HCT116 (cell line): ENCODE measurements around the gene FBXL7. TPM values are rescaled to one million over a fixed set of nuclear protein-coding genes. Genes with fewer than 3 reads are reported as not detected.

Source experiments
- ATAC-seq: fragments of 200-7000 bp; cut with Tn5 transposase; 2 replicates; pipeline ENCODE4 v1.9.1; 2020; ENCODE audit warnings: mild to moderate bottlenecking, moderate library complexity
- BruUV-seq: library from RNA; stranded (reverse); fragments of 400-500 nt; replicated peaks from 2 replicates; lab custom pipeline; 2021; lab: Mats Ljungman, UMichigan
- CTCF ChIA-PET: fragments of 300-600 bp; sonication (Branson Sonifier 250); formaldehyde crosslinking; loops from one replicate; lab custom pipeline; 2021; ENCODE audit warnings: antibody characterized with exemption; lab: Charles Lee
- POLR2A ChIA-PET: fragments of 300-600, 350-600 bp; sonication (Branson Sonifier 250); formaldehyde crosslinking; loops from one replicate; lab custom pipeline; 2021; ENCODE audit warnings: antibody characterized with exemption; lab: Charles Lee
- RAD21 ChIA-PET, 2 experiments: fragments of 300-600 bp; sonication (Branson Sonifier 250); formaldehyde crosslinking; loops; one replicate each; lab custom pipeline; 2023; ENCODE audit warnings: low total read pairs in 2 of 2; ENCODE audit not compliant: uncharacterized antibody in 2 of 2, unreplicated experiment in 2 of 2, low non-redundant PET in 1 of 2; lab: Charles Lee
- DNase-seq: peaks from one replicate; pipeline ENCODE4 v3.0.0-alpha.2; 2010; ENCODE audit warnings: low read depth, low spot score
- H2AFZ ChIP-seq: fragments of 200-600 bp; shearing (Covaris generic), sonication (generic); 2 replicates; pipeline ENCODE4 v1.6.1; 2017; ENCODE audit warnings: low read depth, mixed run types, mixed read lengths, antibody characterized with exemption, low read length; ENCODE audit not compliant: poor library complexity, severe bottlenecking
- H3K27ac ChIP-seq: 2 replicates; pipeline ENCODE4 v1.5.1; 2012; ENCODE audit warnings: low read depth, low read length
- H3K27me3 ChIP-seq: fragments of 200-600 bp; sonication (generic); 2 replicates; pipeline ENCODE4 v1.6.1; 2016; ENCODE audit warnings: mixed run types, low read length, mixed read lengths; ENCODE audit not compliant: insufficient read depth
- H3K36me3 ChIP-seq, 2 experiments: fragments of 200-500 bp in 1 of 2; fragments of 200-600 bp in 1 of 2; sonication (Bioruptor generic) in 1 of 2; sonication (generic) in 1 of 2; 2 replicates each; pipeline versions ENCODE4 v1.5.1 to v1.6.1; 2014 to 2016; ENCODE audit warnings: low read length in 2 of 2, inconsistent platforms in 1 of 2, mixed read lengths in 1 of 2, mixed run types in 1 of 2; ENCODE audit not compliant: insufficient read depth in 2 of 2, control insufficient read depth in 1 of 2
- H3K4me1 ChIP-seq, 2 experiments: fragments of 200-600 bp in 1 of 2; sonication (generic) in 1 of 2; 2 replicates each; pipeline versions ENCODE4 v1.5.1 to v1.6.1; 2012 to 2017; ENCODE audit warnings: low read length in 2 of 2, inconsistent platforms in 1 of 2, mild to moderate bottlenecking in 1 of 2, mixed read lengths in 1 of 2, mixed run types in 1 of 2, moderate library complexity in 1 of 2; ENCODE audit not compliant: insufficient read depth in 2 of 2, control insufficient read depth in 1 of 2
- H3K4me2 ChIP-seq: fragments of 200-600 bp; sonication (generic); 2 replicates; pipeline ENCODE4 v1.6.1; 2017; ENCODE audit warnings: mixed run types, low read length, mixed read lengths
- H3K4me3 ChIP-seq, 2 experiments: fragments of 200-600 bp in 1 of 2; sonication (generic) in 1 of 2; replicated peaks in 1 of 2; 2 replicates each; pipeline ENCODE4 v1.5.1; 2011 to 2016; ENCODE audit warnings: low read length in 2 of 2, control low read depth in 1 of 2, low read depth in 1 of 2, mild to moderate bottlenecking in 1 of 2, mixed read lengths in 1 of 2, mixed run types in 1 of 2
- H3K79me2 ChIP-seq: fragments of 200-600 bp; sonication (generic); 2 replicates; pipeline ENCODE4 v1.6.1; 2017; ENCODE audit warnings: mild to moderate bottlenecking, mixed run types, low read length, moderate library complexity, mixed read lengths; ENCODE audit not compliant: insufficient read depth
- H3K9ac ChIP-seq: fragments of 200-600 bp; sonication (generic); 2 replicates; pipeline ENCODE4 v1.6.1; 2016; ENCODE audit warnings: low read length, mixed read lengths
- H3K9me2 ChIP-seq: fragments of 200-600 bp; sonication (generic), shearing (Covaris generic); 2 replicates; pipeline ENCODE4 v1.6.1; 2017; ENCODE audit warnings: mixed run types, mild to moderate bottlenecking, moderate library complexity; ENCODE audit not compliant: insufficient read depth
- H3K9me3 ChIP-seq, 2 experiments: fragments of 200-500 bp in 1 of 2; fragments of 200-600 bp in 1 of 2; sonication (Bioruptor generic) in 1 of 2; sonication (generic) in 1 of 2; 2 replicates each; pipeline ENCODE4 v1.6.1; 2014 to 2017; ENCODE audit warnings: low read length in 2 of 2, mixed read lengths in 2 of 2, inconsistent platforms in 1 of 2, low read depth in 1 of 2, mild to moderate bottlenecking in 1 of 2, mixed run types in 1 of 2, moderate library complexity in 1 of 2; ENCODE audit not compliant: control insufficient read depth in 1 of 2, insufficient read depth in 1 of 2
- H4K20me1 ChIP-seq: fragments of 200-600 bp; sonication (generic), shearing (Covaris generic); 2 replicates; pipeline ENCODE4 v1.6.1; 2017; ENCODE audit warnings: mixed run types, mild to moderate bottlenecking, moderate library complexity; ENCODE audit not compliant: insufficient read depth
- EGR1 ChIP-seq: IDR thresholded peaks from 2 replicates; pipeline ENCODE4 v1.6.1; 2012; ENCODE audit warnings: low read depth
- JUND ChIP-seq: IDR thresholded peaks from 2 replicates; pipeline ENCODE4 v1.6.1; 2012
- REST ChIP-seq: IDR thresholded peaks from 2 replicates; pipeline ENCODE4 v1.6.1; 2012; ENCODE audit warnings: low read depth
- SP1 ChIP-seq: IDR thresholded peaks from 2 replicates; pipeline ENCODE4 v1.6.1; 2012; ENCODE audit warnings: low read depth
- SRF ChIP-seq: IDR thresholded peaks from 2 replicates; pipeline ENCODE4 v1.6.1; 2012; ENCODE audit warnings: low read depth
- TCF7L2 ChIP-seq: IDR thresholded peaks from 2 replicates; pipeline ENCODE4 v1.7.0; 2011; ENCODE audit warnings: borderline replicate concordance, inconsistent platforms; ENCODE audit not compliant: insufficient read depth, insufficient read length; ENCODE audit errors: extremely low read depth
- intact Hi-C: fragments of 100-400 bp; cut with micrococcal nuclease; formaldehyde crosslinking; loops from 2 replicates; pipeline ENCODE4 v1.10.0; 2022
- total RNA-seq: library from RNA; stranded (reverse); gene quantifications from one replicate; pipeline ENCODE4 v1.2.1, GENCODE V29; 2021; ENCODE audit not compliant: unreplicated experiment
- TF ChIP-seq, protein P1 (sequence below), 3 experiments: fragments of 200-600 bp in 1 of 3; sonication (generic) in 1 of 3; IDR thresholded peaks in 2 of 3; conservative IDR thresholded peaks in 1 of 3; 2 replicates each; pipeline ENCODE4 v1.5.1; 2012 to 2017; ENCODE audit warnings: low read depth in 2 of 3, low read length in 2 of 3, antibody characterized with exemption in 1 of 3, borderline replicate concordance in 1 of 3, control low read depth in 1 of 3, mild to moderate bottlenecking in 1 of 3, mixed read lengths in 1 of 3, mixed run types in 1 of 3, moderate library complexity in 1 of 3; ENCODE audit not compliant: insufficient read depth in 1 of 3

FBXL7 gene
- total RNA-seq, 1 experiment from 2014 or later: 0.05 TPM

- no peak overlapping the region for H2AFZ ChIP-seq
- H3K27me3 ChIP-seq: no peaks in the 10 kb centered on the region
- no peak overlapping the region for H3K4me2 ChIP-seq
- no TSS peak for BruUV-seq
- H3K27ac ChIP-seq: no peak overlapping the region
- TF ChIP-seq SRF (no peak), SP1 (no peak), JUND (no peak), REST (no peak), EGR1 (no peak), TCF7L2 (no peak)
- TF ChIP-seq, protein P1, sequence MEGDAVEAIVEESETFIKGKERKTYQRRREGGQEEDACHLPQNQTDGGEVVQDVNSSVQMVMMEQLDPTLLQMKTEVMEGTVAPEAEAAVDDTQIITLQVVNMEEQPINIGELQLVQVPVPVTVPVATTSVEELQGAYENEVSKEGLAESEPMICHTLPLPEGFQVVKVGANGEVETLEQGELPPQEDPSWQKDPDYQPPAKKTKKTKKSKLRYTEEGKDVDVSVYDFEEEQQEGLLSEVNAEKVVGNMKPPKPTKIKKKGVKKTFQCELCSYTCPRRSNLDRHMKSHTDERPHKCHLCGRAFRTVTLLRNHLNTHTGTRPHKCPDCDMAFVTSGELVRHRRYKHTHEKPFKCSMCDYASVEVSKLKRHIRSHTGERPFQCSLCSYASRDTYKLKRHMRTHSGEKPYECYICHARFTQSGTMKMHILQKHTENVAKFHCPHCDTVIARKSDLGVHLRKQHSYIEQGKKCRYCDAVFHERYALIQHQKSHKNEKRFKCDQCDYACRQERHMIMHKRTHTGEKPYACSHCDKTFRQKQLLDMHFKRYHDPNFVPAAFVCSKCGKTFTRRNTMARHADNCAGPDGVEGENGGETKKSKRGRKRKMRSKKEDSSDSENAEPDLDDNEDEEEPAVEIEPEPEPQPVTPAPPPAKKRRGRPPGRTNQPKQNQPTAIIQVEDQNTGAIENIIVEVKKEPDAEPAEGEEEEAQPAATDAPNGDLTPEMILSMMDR (IDR thresholded peaks at IDR 0.05 in 2 of 3, conservative IDR thresholded peaks at IDR 0.05 in 1 of 3; ENCODE audit: borderline replicate concordance in 1 of 3, insufficient read depth in 1 of 3, low read depth in 2 of 3, low read length in 2 of 3): no peak
- no peaks in the 10 kb centered on the region for H3K79me2 ChIP-seq
- no peaks in the 10 kb centered on the region for H4K20me1 ChIP-seq
- POLR2A ChIA-PET: no interaction called here
- no peaks in the 10 kb centered on the region for H3K4me1 ChIP-seq
- H3K4me3 ChIP-seq: no peak overlapping the region
- RAD21 ChIA-PET: no interaction called here
- intact Hi-C loops: no loop called here
- CTCF ChIA-PET: no interaction called here
- peaks cover 0 to 3% of the 10 kb centered on the region in 2 experiments; a peak in 2 of 4 replicates for H3K9me3 ChIP-seq
- no peak for ATAC-seq
- H3K9ac ChIP-seq: no peak overlapping the region
- H3K36me3 ChIP-seq: no peaks in the 10 kb centered on the region
- no peaks in the 10 kb centered on the region for H3K9me2 ChIP-seq
- DNase-seq: no peak
Observed at GRCh38 chr5:15566789-15567188, 66.8 kb downstream of the FBXL7 start.
